DMS114 treated with DMSO at 0.1 percent for 48 hours (cell line): Measurements from ENCODE around the gene MEF2D.

Experiments
- DNase-seq: peaks from one replicate; lab custom pipeline; 2025; ENCODE audit not compliant: unreplicated experiment; lab: John Stamatoyannopoulos, UW

The MEF2D gene

GRCh38 chr1:156489166-156489934 lies 11.2 kb downstream of the MEF2D start:
- DNase-seq, result no peak

- no peak for DNase-seq
Observed at GRCh38 chr1:156488566-156489165, 11.9 kb downstream of the MEF2D start.

- DNase-seq, result no peak
Observed at GRCh38 chr1:156487862-156488261, 12.7 kb downstream of the MEF2D start.

GRCh38 chr1:156486421-156487344 lies 13.9 kb downstream of the MEF2D start:
- DNase-seq, result no peak

- no peak for DNase-seq
Observed at GRCh38 chr1:156485984-156486383, 14.6 kb downstream of the MEF2D start.

- no peak for DNase-seq
Observed at GRCh38 chr1:156484480-156485058, 16.0 kb downstream of the MEF2D start.

GRCh38 chr1:156483397-156483796 lies 17.2 kb downstream of the MEF2D start:
- no peak for DNase-seq

- DNase-seq, result no peak
Observed at GRCh38 chr1:156482276-156482675, 18.3 kb downstream of the MEF2D start.

- no peak for DNase-seq
Observed at GRCh38 chr1:156481527-156481926, 19.0 kb downstream of the MEF2D start.

GRCh38 chr1:156480411-156481192 lies 20.0 kb downstream of the MEF2D start:
- DNase-seq, result no peak

- DNase-seq, result no peak
Observed at GRCh38 chr1:156480016-156480370, 20.6 kb downstream of the MEF2D start.

GRCh38 chr1:156479093-156480015 lies 21.2 kb downstream of the MEF2D start:
- no peak for DNase-seq

GRCh38 chr1:156478250-156478627 lies 22.3 kb downstream of the MEF2D start:
- DNase-seq, result no peak

GRCh38 chr1:156477526-156478249 lies 22.9 kb downstream of the MEF2D start:
- no peak for DNase-seq

GRCh38 chr1:156476501-156477298 lies 23.9 kb downstream of the MEF2D start:
- no peak for DNase-seq

GRCh38 chr1:156475568-156476500 lies 24.7 kb downstream of the MEF2D start:
- no peak for DNase-seq

GRCh38 chr1:156474966-156475365 lies 25.6 kb downstream of the MEF2D start:
- DNase-seq, result no peak
